ENCODE results near the gene PRICKLE2.

DNA sequence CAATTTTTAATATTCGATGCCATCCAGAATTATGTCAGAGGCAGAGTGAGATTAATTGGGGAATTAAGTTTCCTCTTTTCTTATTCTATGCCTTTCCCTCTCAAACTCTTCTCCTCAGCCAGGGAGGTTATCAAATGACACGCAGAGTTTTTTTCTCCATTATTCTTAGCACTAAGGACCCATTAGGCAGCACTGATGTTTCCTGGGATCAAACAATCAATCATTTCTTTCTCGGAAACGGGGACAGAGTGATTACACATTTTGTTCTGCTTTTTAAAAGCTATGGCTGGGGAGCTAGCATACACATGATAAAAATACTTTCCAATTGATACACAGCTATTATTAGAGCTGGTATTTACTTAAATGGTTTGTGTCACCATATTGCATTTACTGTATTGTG lies 166.7 kb downstream of the PRICKLE2 start:
- TF ChIP-seq, protein P1, sequence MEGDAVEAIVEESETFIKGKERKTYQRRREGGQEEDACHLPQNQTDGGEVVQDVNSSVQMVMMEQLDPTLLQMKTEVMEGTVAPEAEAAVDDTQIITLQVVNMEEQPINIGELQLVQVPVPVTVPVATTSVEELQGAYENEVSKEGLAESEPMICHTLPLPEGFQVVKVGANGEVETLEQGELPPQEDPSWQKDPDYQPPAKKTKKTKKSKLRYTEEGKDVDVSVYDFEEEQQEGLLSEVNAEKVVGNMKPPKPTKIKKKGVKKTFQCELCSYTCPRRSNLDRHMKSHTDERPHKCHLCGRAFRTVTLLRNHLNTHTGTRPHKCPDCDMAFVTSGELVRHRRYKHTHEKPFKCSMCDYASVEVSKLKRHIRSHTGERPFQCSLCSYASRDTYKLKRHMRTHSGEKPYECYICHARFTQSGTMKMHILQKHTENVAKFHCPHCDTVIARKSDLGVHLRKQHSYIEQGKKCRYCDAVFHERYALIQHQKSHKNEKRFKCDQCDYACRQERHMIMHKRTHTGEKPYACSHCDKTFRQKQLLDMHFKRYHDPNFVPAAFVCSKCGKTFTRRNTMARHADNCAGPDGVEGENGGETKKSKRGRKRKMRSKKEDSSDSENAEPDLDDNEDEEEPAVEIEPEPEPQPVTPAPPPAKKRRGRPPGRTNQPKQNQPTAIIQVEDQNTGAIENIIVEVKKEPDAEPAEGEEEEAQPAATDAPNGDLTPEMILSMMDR (IDR thresholded peaks at IDR 0.05): no peak
- no peak for TF ChIP-seq POLR2A (IDR thresholded peaks at IDR 0.05)

Data from body of pancreas (tissue), 4 donors.